ENCODE measurements around the gene IL3RA.

IL3RA gene

DNA sequence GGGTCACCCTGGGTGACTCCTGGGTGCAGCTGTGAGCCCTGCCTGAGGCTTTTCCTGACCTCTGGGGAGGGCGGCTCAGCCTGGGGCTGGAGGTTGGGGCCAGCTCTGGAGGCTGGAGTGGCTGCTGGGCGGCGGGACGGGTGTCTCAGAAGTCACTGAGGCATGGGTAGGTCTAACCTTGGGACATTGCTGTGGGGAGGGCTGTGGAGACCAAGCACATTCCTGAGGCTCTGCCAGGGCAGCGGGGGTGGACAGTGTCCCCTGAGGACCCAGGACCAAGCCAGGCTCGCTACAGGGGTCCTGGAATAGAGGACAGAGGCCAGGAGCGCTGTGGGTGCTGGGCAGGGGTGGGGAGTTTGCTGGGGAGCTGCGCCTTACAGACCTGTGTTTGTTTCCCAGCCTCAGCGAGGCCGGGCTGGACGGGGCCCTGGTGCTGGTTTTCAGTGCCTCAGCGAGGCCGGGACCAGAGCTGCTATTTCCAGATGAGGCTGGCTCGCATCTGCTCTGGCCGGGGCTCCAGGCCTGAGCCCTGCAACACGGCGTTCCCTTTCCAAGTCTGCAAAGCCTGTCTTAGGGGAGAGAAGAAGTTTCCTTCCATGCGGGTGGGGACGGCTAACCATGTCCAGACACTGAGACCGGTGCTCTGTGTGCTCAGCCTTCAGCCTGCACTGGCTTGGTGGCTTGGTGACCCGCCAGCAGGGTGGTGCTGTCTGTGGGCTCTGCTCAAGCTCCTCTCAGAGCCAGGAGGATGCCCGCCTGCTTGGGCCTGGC is 58.3 kb downstream of the IL3RA start:
- Histone ChIP-seq H3K9me3 (replicated peaks; ENCODE audit: insufficient read depth, low read length) (no peaks in the 10 kb centered on the region), H3K4me3 (ENCODE audit: low read length) (no peak overlapping the region), H4K20me1 (ENCODE audit: insufficient read depth, low read length) (peaks cover 14% of the 10 kb centered on the region; the same call in 1 of the 2 replicates), H3K4me1 (ENCODE audit: low read length) (no peaks in the 10 kb centered on the region), H3K9ac (ENCODE audit: low read length) (no peak overlapping the region), H3K27me3 (replicated peaks; ENCODE audit: insufficient read depth, low read length) (no peaks in the 10 kb centered on the region), H2AFZ (ENCODE audit: low read length) (no peak overlapping the region), H3K4me2 (ENCODE audit: low read depth, low read length) (no peak overlapping the region), H3K36me3 (replicated peaks; ENCODE audit: insufficient read depth, low read length) (no peaks in the 10 kb centered on the region; the same call in 1 of the 2 replicates), H3K9me2 (replicated peaks; ENCODE audit: insufficient read depth, low read length) (no peaks in the 10 kb centered on the region), H3K27ac (ENCODE audit: low read length) (no peak overlapping the region), H3F3A (ENCODE audit: insufficient read depth, low read length) (peaks cover 5% of the 10 kb centered on the region; the same call in 1 of the 2 replicates), H3K79me2 (ENCODE audit: low read length) (peaks cover 50% of the 10 kb centered on the region)
- TF ChIP-seq, protein P1, sequence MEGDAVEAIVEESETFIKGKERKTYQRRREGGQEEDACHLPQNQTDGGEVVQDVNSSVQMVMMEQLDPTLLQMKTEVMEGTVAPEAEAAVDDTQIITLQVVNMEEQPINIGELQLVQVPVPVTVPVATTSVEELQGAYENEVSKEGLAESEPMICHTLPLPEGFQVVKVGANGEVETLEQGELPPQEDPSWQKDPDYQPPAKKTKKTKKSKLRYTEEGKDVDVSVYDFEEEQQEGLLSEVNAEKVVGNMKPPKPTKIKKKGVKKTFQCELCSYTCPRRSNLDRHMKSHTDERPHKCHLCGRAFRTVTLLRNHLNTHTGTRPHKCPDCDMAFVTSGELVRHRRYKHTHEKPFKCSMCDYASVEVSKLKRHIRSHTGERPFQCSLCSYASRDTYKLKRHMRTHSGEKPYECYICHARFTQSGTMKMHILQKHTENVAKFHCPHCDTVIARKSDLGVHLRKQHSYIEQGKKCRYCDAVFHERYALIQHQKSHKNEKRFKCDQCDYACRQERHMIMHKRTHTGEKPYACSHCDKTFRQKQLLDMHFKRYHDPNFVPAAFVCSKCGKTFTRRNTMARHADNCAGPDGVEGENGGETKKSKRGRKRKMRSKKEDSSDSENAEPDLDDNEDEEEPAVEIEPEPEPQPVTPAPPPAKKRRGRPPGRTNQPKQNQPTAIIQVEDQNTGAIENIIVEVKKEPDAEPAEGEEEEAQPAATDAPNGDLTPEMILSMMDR (IDR thresholded peaks at IDR 0.05; ENCODE audit: low read length) = no peak
- TF ChIP-seq EZH2 (optimal IDR thresholded peaks at IDR 0.05; ENCODE audit: low read depth, low read length) (no peak), EZH2phosphoT487 (IDR thresholded peaks at IDR 0.05; ENCODE audit: low read length) (no peak)
- DNase-seq = no peak

DNA sequence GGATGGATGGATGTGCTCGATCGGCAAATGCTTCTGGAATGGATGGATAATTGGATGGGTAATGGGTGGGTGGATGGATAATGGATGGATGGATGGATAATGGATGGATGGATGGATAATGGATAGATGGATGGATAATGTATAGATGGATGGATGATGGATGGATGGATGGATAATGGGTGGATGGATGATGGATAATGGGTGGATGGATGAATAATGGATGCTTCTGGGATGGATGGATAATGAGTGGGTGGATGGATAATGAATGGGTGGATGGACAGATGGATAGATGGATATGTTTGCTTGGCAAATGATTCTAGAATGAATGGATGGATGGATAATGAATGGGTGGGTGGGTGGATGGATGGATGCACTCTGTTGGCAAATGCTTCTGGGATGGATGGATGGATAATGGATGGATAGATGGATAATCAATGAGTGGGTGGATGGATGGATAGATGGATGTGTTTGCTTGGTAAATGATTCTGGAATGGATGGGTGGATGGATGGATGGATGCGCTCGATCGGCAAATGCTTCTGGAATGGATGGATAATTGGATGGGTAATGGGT is 59.1 kb downstream of the IL3RA start:
- H3K4me1 ChIP-seq (ENCODE audit: low read length) = no peaks in the 10 kb centered on the region
- no peak for DNase-seq
- no peaks in the 10 kb centered on the region for H3K9me2 ChIP-seq (replicated peaks; ENCODE audit: insufficient read depth, low read length)
- no peaks in the 10 kb centered on the region for H3K27me3 ChIP-seq (replicated peaks; ENCODE audit: insufficient read depth, low read length)
- peaks cover 42% of the 10 kb centered on the region for H3K79me2 ChIP-seq (ENCODE audit: low read length)
- H3K4me3 ChIP-seq (ENCODE audit: low read length) = no peak overlapping the region
- H3K9ac ChIP-seq (ENCODE audit: low read length) = no peak overlapping the region
- no peak overlapping the region for H2AFZ ChIP-seq (ENCODE audit: low read length)
- H3K9me3 ChIP-seq (replicated peaks; ENCODE audit: insufficient read depth, low read length) = no peaks in the 10 kb centered on the region
- no peak overlapping the region for H3K27ac ChIP-seq (ENCODE audit: low read length)
- peaks cover 6% of the 10 kb centered on the region; the same call in 1 of the 2 replicates for H4K20me1 ChIP-seq (ENCODE audit: insufficient read depth, low read length)
- no peak overlapping the region for H3K4me2 ChIP-seq (ENCODE audit: low read depth, low read length)
- TF ChIP-seq EZH2 (optimal IDR thresholded peaks at IDR 0.05; ENCODE audit: low read depth, low read length) (no peak), EZH2phosphoT487 (IDR thresholded peaks at IDR 0.05; ENCODE audit: low read length) (no peak)
- TF ChIP-seq, protein P1 (IDR thresholded peaks at IDR 0.05; ENCODE audit: low read length) = no peak
- peaks cover 5% of the 10 kb centered on the region; the same call in 1 of the 2 replicates for H3F3A ChIP-seq (ENCODE audit: insufficient read depth, low read length)
- H3K36me3 ChIP-seq (replicated peaks; ENCODE audit: insufficient read depth, low read length) = no peaks in the 10 kb centered on the region; the same call in 1 of the 2 replicates

DNA sequence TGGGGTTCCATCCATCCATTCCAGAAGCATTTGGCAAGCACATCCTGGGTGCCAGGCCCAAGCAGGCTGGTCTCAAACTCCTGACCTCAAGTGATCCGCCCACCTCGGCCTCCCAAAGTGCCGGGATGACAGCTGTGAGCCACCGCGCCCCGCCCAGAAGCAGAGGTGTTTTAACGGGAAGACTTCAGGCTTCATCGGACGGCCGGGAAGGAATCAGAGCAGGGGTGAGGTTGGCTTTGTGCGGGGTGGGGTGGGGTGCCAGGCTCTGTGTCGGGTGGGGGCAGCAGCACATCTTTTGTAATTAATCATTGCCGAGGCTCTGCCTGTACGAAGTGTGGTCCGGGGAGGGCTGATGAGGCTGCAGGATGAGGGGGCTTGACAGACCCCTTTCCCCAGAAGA is 60.4 kb downstream of the IL3RA start:
- H4K20me1 ChIP-seq (ENCODE audit: insufficient read depth, low read length) = no peaks in the 10 kb centered on the region
- no peak overlapping the region for H3K27ac ChIP-seq (ENCODE audit: low read length)
- no peaks in the 10 kb centered on the region for H3F3A ChIP-seq (ENCODE audit: insufficient read depth, low read length)
- TF ChIP-seq, protein P1 (IDR thresholded peaks at IDR 0.05; ENCODE audit: low read length) = no peak
- TF ChIP-seq EZH2 (optimal IDR thresholded peaks at IDR 0.05; ENCODE audit: low read depth, low read length) (no peak), EZH2phosphoT487 (IDR thresholded peaks at IDR 0.05; ENCODE audit: low read length) (no peak)
- H3K4me2 ChIP-seq (ENCODE audit: low read depth, low read length) = no peak overlapping the region
- no peaks in the 10 kb centered on the region for H3K4me1 ChIP-seq (ENCODE audit: low read length)
- no peak overlapping the region for H2AFZ ChIP-seq (ENCODE audit: low read length)
- H3K79me2 ChIP-seq (ENCODE audit: low read length) = peaks cover 30% of the 10 kb centered on the region
- no peaks in the 10 kb centered on the region for H3K9me2 ChIP-seq (replicated peaks; ENCODE audit: insufficient read depth, low read length)
- no peak for DNase-seq
- no peak overlapping the region for H3K4me3 ChIP-seq (ENCODE audit: low read length)
- H3K27me3 ChIP-seq (replicated peaks; ENCODE audit: insufficient read depth, low read length) = no peaks in the 10 kb centered on the region
- no peak overlapping the region for H3K9ac ChIP-seq (ENCODE audit: low read length)
- no peaks in the 10 kb centered on the region for H3K9me3 ChIP-seq (replicated peaks; ENCODE audit: insufficient read depth, low read length)
- no peaks in the 10 kb centered on the region for H3K36me3 ChIP-seq (replicated peaks; ENCODE audit: insufficient read depth, low read length)

Measured in MM.1S (cell line).